T-helper 17 cell (primary cell): Measurements from ENCODE around the gene TMEM217. TPM values are rescaled to one million over a fixed set of nuclear protein-coding genes. Genes with fewer than 3 reads are reported as not detected.

Experiments
- ATAC-seq: fragments of 150-1000 bp; cut with Tn5 transposase; 2 replicates; pipeline ENCODE4 v1.10.0; 2021; ENCODE audit warnings: mild to moderate bottlenecking, moderate library complexity
- DNase-seq, 3 donors: peaks; one replicate each; pipeline versions ENCODE4 v3.0.0 to v3.0.0-alpha.2; 2020 to 2021
- H3K9me3 ChIP-seq: one replicate; pipeline ENCODE4 v1.7.0; 2013; ENCODE audit warnings: low read length, mild to moderate bottlenecking; ENCODE audit not compliant: control insufficient read depth, poor library complexity, severe bottlenecking
- H3K27ac Mint-ChIP-seq: one replicate; pipeline ENCODE4 v1.8.0; 2022; ENCODE audit warnings: mild to moderate bottlenecking, moderate library complexity, mixed read lengths
- H3K27me3 Mint-ChIP-seq: one replicate; pipeline ENCODE4 v1.8.0; 2022; ENCODE audit warnings: mixed read lengths
- H3K36me3 Mint-ChIP-seq: one replicate; pipeline ENCODE4 v1.8.0; 2022; ENCODE audit warnings: low read depth, mixed read lengths
- H3K4me1 Mint-ChIP-seq: one replicate; pipeline ENCODE4 v1.8.0; 2022; ENCODE audit warnings: mild to moderate bottlenecking, mixed read lengths
- H3K4me3 Mint-ChIP-seq: one replicate; pipeline ENCODE4 v1.8.0; 2022; ENCODE audit warnings: mild to moderate bottlenecking, moderate library complexity, mixed read lengths
- total RNA-seq, 4 donors: library from RNA in 2 of 4; stranded (reverse) in 2 of 4; gene quantifications; one replicate each; pipeline ENCODE4 v1.2.3 and lab custom pipeline; 2022 to 2026

TMEM217 gene
- total RNA-seq, 2 donors from 2014 or later, result 0.37 to 2.0 TPM

GRCh38 chr6:37175332-37176267 is 82.3 kb downstream of the TMEM217 start:
- no peak for DNase-seq
- Mint-ChIP-seq H3K27ac (peak overlapping the region; percentile 99), H3K27me3 (no peaks in the 10 kb centered on the region), H3K4me1 (peaks cover 46% of the 10 kb centered on the region), H3K4me3 (peak overlapping the region; percentile 96), H3K36me3 (peaks cover 21% of the 10 kb centered on the region)
- no peak for ATAC-seq
- H3K9me3 ChIP-seq, result no peaks in the 10 kb centered on the region

GRCh38 chr6:37174515-37175331 is 83.2 kb downstream of the TMEM217 start:
- Mint-ChIP-seq H3K36me3 (peaks cover 21% of the 10 kb centered on the region), H3K4me3 (peak overlapping the region; percentile 96), H3K27ac (peak overlapping the region; percentile 99), H3K27me3 (no peaks in the 10 kb centered on the region), H3K4me1 (peaks cover 45% of the 10 kb centered on the region)
- ATAC-seq (no peak), DNase-seq (no peak)
- H3K9me3 ChIP-seq, result no peaks in the 10 kb centered on the region

GRCh38 chr6:37174196-37174514 is 83.8 kb downstream of the TMEM217 start:
- DNase-seq, result no peak
- H3K4me1 Mint-ChIP-seq, result peaks cover 48% of the 10 kb centered on the region
- H3K27ac Mint-ChIP-seq, result peak overlapping the region; percentile 99
- H3K9me3 ChIP-seq, result no peaks in the 10 kb centered on the region
- no peaks in the 10 kb centered on the region for H3K27me3 Mint-ChIP-seq
- peaks cover 21% of the 10 kb centered on the region for H3K36me3 Mint-ChIP-seq
- ATAC-seq, result no peak
- H3K4me3 Mint-ChIP-seq, result peak overlapping the region; percentile 96

GRCh38 chr6:37173493-37174195 is 84.3 kb downstream of the TMEM217 start:
- peak overlapping the region; percentile 96 for H3K4me3 Mint-ChIP-seq
- ATAC-seq (no peak), DNase-seq (no peak)
- H3K27me3 Mint-ChIP-seq, result no peaks in the 10 kb centered on the region
- H3K4me1 Mint-ChIP-seq, result peaks cover 51% of the 10 kb centered on the region
- H3K9me3 ChIP-seq, result no peaks in the 10 kb centered on the region
- H3K27ac Mint-ChIP-seq, result peak overlapping the region; percentile 99
- peaks cover 21% of the 10 kb centered on the region for H3K36me3 Mint-ChIP-seq

- peak overlapping the region; percentile 96 for H3K4me3 Mint-ChIP-seq
- H3K9me3 ChIP-seq, result no peaks in the 10 kb centered on the region
- peaks cover 21% of the 10 kb centered on the region for H3K36me3 Mint-ChIP-seq
- peaks cover 57% of the 10 kb centered on the region for H3K4me1 Mint-ChIP-seq
- H3K27ac Mint-ChIP-seq, result peak overlapping the region; percentile 99
- no peaks in the 10 kb centered on the region for H3K27me3 Mint-ChIP-seq
- DNase-seq, result no peak
- no peak for ATAC-seq
Measured at GRCh38 chr6:37172912-37173492, 84.9 kb downstream of the TMEM217 start.

GRCh38 chr6:37171970-37172812 is 85.8 kb downstream of the TMEM217 start:
- H3K36me3 Mint-ChIP-seq, result peaks cover 21% of the 10 kb centered on the region
- H3K4me1 Mint-ChIP-seq, result peaks cover 55% of the 10 kb centered on the region
- H3K27ac Mint-ChIP-seq, result peak overlapping the region; percentile 99

GRCh38 chr6:37171201-37171969 is 86.6 kb downstream of the TMEM217 start:
- peaks cover 21% of the 10 kb centered on the region for H3K36me3 Mint-ChIP-seq
- no peaks in the 10 kb centered on the region for H3K27me3 Mint-ChIP-seq
- H3K4me1 Mint-ChIP-seq, result peaks cover 54% of the 10 kb centered on the region
- ATAC-seq (no peak), DNase-seq (peak in 2 of 3 donors; percentile 16 to 24)
- H3K4me3 Mint-ChIP-seq, result peak overlapping the region; percentile 96
- no peaks in the 10 kb centered on the region for H3K9me3 ChIP-seq
- H3K27ac Mint-ChIP-seq, result peak overlapping the region; percentile 99

More at GRCh38 chr6:37171970-37172812, 85.8 kb downstream of the TMEM217 start:
- Mint-ChIP-seq H3K4me3 (peak overlapping the region; percentile 96), H3K27me3 (no peaks in the 10 kb centered on the region)
- DNase-seq (peak; percentile 70 to 88 (median 87)), ATAC-seq (peak; percentile 38)
- no peaks in the 10 kb centered on the region for H3K9me3 ChIP-seq

GRCh38 chr6:37170273-37171200 is 87.4 kb downstream of the TMEM217 start:
- Mint-ChIP-seq H3K27ac (peak overlapping the region; percentile 99), H3K36me3 (peaks cover 21% of the 10 kb centered on the region), H3K27me3 (no peaks in the 10 kb centered on the region), H3K4me1 (peaks cover 51% of the 10 kb centered on the region), H3K4me3 (peak overlapping the region; percentile 96)
- no peaks in the 10 kb centered on the region for H3K9me3 ChIP-seq
- peak in 2 of 3 donors; percentile 20 to 26 for DNase-seq
- ATAC-seq, result no peak

GRCh38 chr6:37169496-37170272 is 88.3 kb downstream of the TMEM217 start, which contains the start of gene PIM1:
TSS of gene PIM1 (plus strand) at chr6:37170152. CDS start at chr6:37170576, 424 bp downstream.
- peak within 1 kb of the TSS; percentile 99 for H3K27ac Mint-ChIP-seq
- DNase-seq (peak; percentile 91 to 100 (median 100)), ATAC-seq (peak; percentile 84)
- peak within 1 kb of the TSS; percentile 96 for H3K4me3 Mint-ChIP-seq
- no peaks in the 10 kb centered on the region for H3K9me3 ChIP-seq
- peaks cover 42% of the 10 kb centered on the region for H3K4me1 Mint-ChIP-seq
- H3K36me3 Mint-ChIP-seq, result peaks cover 18% of the 10 kb centered on the region
- no peaks in the 10 kb centered on the region for H3K27me3 Mint-ChIP-seq

GRCh38 chr6:37168811-37169495 is 89.0 kb downstream of the TMEM217 start:
- Mint-ChIP-seq H3K4me1 (peaks cover 37% of the 10 kb centered on the region), H3K36me3 (peaks cover 14% of the 10 kb centered on the region), H3K27me3 (no peaks in the 10 kb centered on the region), H3K4me3 (peak overlapping the region; percentile 96), H3K27ac (peak overlapping the region; percentile 99)
- no peaks in the 10 kb centered on the region for H3K9me3 ChIP-seq
- no peak for ATAC-seq
- no peak for DNase-seq
